ENCODE measurements around the gene TENM3. TPM values are rescaled to one million over a fixed set of nuclear protein-coding genes. Genes with fewer than 3 reads are reported as not detected.

The TENM3 gene
- total RNA-seq, 2 experiments from 2014 or later = not detected

GRCh38 chr4:182745237-182745636, 502.0 kb downstream of the TENM3 start:
- Mint-ChIP-seq H3K4me3 (no peak overlapping the region), H3K27ac (no peak overlapping the region), H3K27me3 (ENCODE audit: low read depth) (no peaks in the 10 kb centered on the region), H3K36me3 (ENCODE audit: low read depth) (no peaks in the 10 kb centered on the region), H3K9me3 (ENCODE audit: insufficient read depth) (no peaks in the 10 kb centered on the region), H3K4me1 (ENCODE audit: low read depth) (no peaks in the 10 kb centered on the region)
- DNase-seq = no peak
- ATAC-seq = no peak
- ChIA-PET POLR2A (no interaction called here), CTCF (no interaction called here)

- no peaks in the 10 kb centered on the region for H3K4me1 Mint-ChIP-seq (ENCODE audit: low read depth)
- CTCF ChIA-PET = no interaction called here
Measured at GRCh38 chr4:182746876-182747275, 503.7 kb downstream of the TENM3 start.

GRCh38 chr4:182748283-182748682, 505.1 kb downstream of the TENM3 start:
- no peaks in the 10 kb centered on the region for H3K27me3 Mint-ChIP-seq (ENCODE audit: low read depth)
- DNase-seq (no peak), ATAC-seq (no peak)
- POLR2A ChIA-PET = interaction anchor here (0.5 kb wide), 1 partner anchor 97 kb away, joined by 3 read pairs; no protein-coding TSS in a partner anchor
- no peak overlapping the region for H3K27ac Mint-ChIP-seq
- no peak overlapping the region for H3K4me3 Mint-ChIP-seq
- H3K36me3 Mint-ChIP-seq (ENCODE audit: low read depth) = no peaks in the 10 kb centered on the region
- CTCF ChIA-PET = no interaction called here
- no peaks in the 10 kb centered on the region for H3K9me3 Mint-ChIP-seq (ENCODE audit: insufficient read depth)
- H3K4me1 Mint-ChIP-seq (ENCODE audit: low read depth) = no peaks in the 10 kb centered on the region

More at GRCh38 chr4:182746876-182747275, 503.7 kb downstream of the TENM3 start:
- POLR2A ChIA-PET = no interaction called here
- Mint-ChIP-seq H3K27me3 (ENCODE audit: low read depth) (no peaks in the 10 kb centered on the region), H3K9me3 (ENCODE audit: insufficient read depth) (no peaks in the 10 kb centered on the region), H3K4me3 (no peak overlapping the region), H3K36me3 (ENCODE audit: low read depth) (no peaks in the 10 kb centered on the region), H3K27ac (no peak overlapping the region)
- no peak for DNase-seq
- ATAC-seq = no peak

GRCh38 chr4:182748949-182749348, 505.7 kb downstream of the TENM3 start:
- Mint-ChIP-seq H3K27me3 (ENCODE audit: low read depth) (no peaks in the 10 kb centered on the region), H3K36me3 (ENCODE audit: low read depth) (no peaks in the 10 kb centered on the region), H3K4me1 (ENCODE audit: low read depth) (no peaks in the 10 kb centered on the region), H3K4me3 (no peak overlapping the region), H3K9me3 (ENCODE audit: insufficient read depth) (no peaks in the 10 kb centered on the region), H3K27ac (no peak overlapping the region)
- CTCF ChIA-PET = no interaction called here
- DNase-seq (no peak), ATAC-seq (no peak)
- POLR2A ChIA-PET = interaction anchor here (0.5 kb wide), 1 partner anchor 98 kb away, joined by 3 read pairs; no protein-coding TSS in a partner anchor

- POLR2A ChIA-PET = no interaction called here
- Mint-ChIP-seq H3K27ac (no peak overlapping the region), H3K36me3 (ENCODE audit: low read depth) (no peaks in the 10 kb centered on the region), H3K4me3 (no peak overlapping the region), H3K4me1 (ENCODE audit: low read depth) (no peaks in the 10 kb centered on the region), H3K27me3 (ENCODE audit: low read depth) (no peaks in the 10 kb centered on the region), H3K9me3 (ENCODE audit: insufficient read depth) (no peaks in the 10 kb centered on the region)
- no peak for DNase-seq
- ATAC-seq = no peak
- CTCF ChIA-PET = no interaction called here
Measured at GRCh38 chr4:182749667-182750167, 506.5 kb downstream of the TENM3 start.

- Mint-ChIP-seq H3K4me1 (ENCODE audit: low read depth) (no peaks in the 10 kb centered on the region), H3K9me3 (ENCODE audit: insufficient read depth) (no peaks in the 10 kb centered on the region), H3K4me3 (no peak overlapping the region), H3K27ac (no peak overlapping the region), H3K36me3 (ENCODE audit: low read depth) (no peaks in the 10 kb centered on the region), H3K27me3 (ENCODE audit: low read depth) (no peaks in the 10 kb centered on the region)
- no peak for ATAC-seq
- ChIA-PET CTCF (no interaction called here), POLR2A (no interaction called here)
- DNase-seq = no peak
Measured at GRCh38 chr4:182752158-182752910, 509.1 kb downstream of the TENM3 start.

GRCh38 chr4:182754895-182755294, 511.7 kb downstream of the TENM3 start:
- no peak for ATAC-seq
- Mint-ChIP-seq H3K4me3 (no peak overlapping the region), H3K27me3 (ENCODE audit: low read depth) (no peaks in the 10 kb centered on the region), H3K4me1 (ENCODE audit: low read depth) (no peaks in the 10 kb centered on the region), H3K9me3 (ENCODE audit: insufficient read depth) (no peaks in the 10 kb centered on the region), H3K36me3 (ENCODE audit: low read depth) (no peaks in the 10 kb centered on the region), H3K27ac (no peak overlapping the region)
- ChIA-PET POLR2A (no interaction called here), CTCF (no interaction called here)
- DNase-seq = no peak

GRCh38 chr4:182756161-182756690, 513.0 kb downstream of the TENM3 start:
- H3K27ac Mint-ChIP-seq = no peak overlapping the region
- DNase-seq = no peak
- H3K4me3 Mint-ChIP-seq = no peak overlapping the region
- H3K27me3 Mint-ChIP-seq (ENCODE audit: low read depth) = no peaks in the 10 kb centered on the region
- H3K4me1 Mint-ChIP-seq (ENCODE audit: low read depth) = no peaks in the 10 kb centered on the region
- no peaks in the 10 kb centered on the region for H3K9me3 Mint-ChIP-seq (ENCODE audit: insufficient read depth)
- no peaks in the 10 kb centered on the region for H3K36me3 Mint-ChIP-seq (ENCODE audit: low read depth)
- ChIA-PET POLR2A (no interaction called here), CTCF (no interaction called here)
- no peak for ATAC-seq

- Mint-ChIP-seq H3K9me3 (ENCODE audit: insufficient read depth) (no peaks in the 10 kb centered on the region), H3K27me3 (ENCODE audit: low read depth) (peaks cover 2% of the 10 kb centered on the region), H3K36me3 (ENCODE audit: low read depth) (no peaks in the 10 kb centered on the region), H3K27ac (no peak overlapping the region), H3K4me3 (no peak overlapping the region), H3K4me1 (ENCODE audit: low read depth) (no peaks in the 10 kb centered on the region)
- POLR2A ChIA-PET = no interaction called here
- DNase-seq = no peak
- no peak for ATAC-seq
- CTCF ChIA-PET = no interaction called here
Measured at GRCh38 chr4:182758273-182758672, 515.1 kb downstream of the TENM3 start.

GRCh38 chr4:182760551-182761043, 517.4 kb downstream of the TENM3 start:
- H3K27ac Mint-ChIP-seq = no peak overlapping the region
- H3K27me3 Mint-ChIP-seq (ENCODE audit: low read depth) = peaks cover 2% of the 10 kb centered on the region
- H3K4me3 Mint-ChIP-seq = no peak overlapping the region
- H3K4me1 Mint-ChIP-seq (ENCODE audit: low read depth) = no peaks in the 10 kb centered on the region
- DNase-seq (no peak), ATAC-seq (no peak)
- H3K36me3 Mint-ChIP-seq (ENCODE audit: low read depth) = no peaks in the 10 kb centered on the region
- ChIA-PET POLR2A (interaction anchor here (0.6 kb wide), 1 partner anchor 140 kb away, joined by 4 read pairs; no protein-coding TSS in a partner anchor), CTCF (no interaction called here)
- no peaks in the 10 kb centered on the region for H3K9me3 Mint-ChIP-seq (ENCODE audit: insufficient read depth)

- no peaks in the 10 kb centered on the region for H3K4me1 Mint-ChIP-seq (ENCODE audit: low read depth)
- POLR2A ChIA-PET = no interaction called here
Measured at GRCh38 chr4:182764137-182764536, 520.9 kb downstream of the TENM3 start.

GRCh38 chr4:182764642-182765041, 521.4 kb downstream of the TENM3 start:
- no peak overlapping the region for H3K27ac Mint-ChIP-seq
- peaks cover 2% of the 10 kb centered on the region for H3K27me3 Mint-ChIP-seq (ENCODE audit: low read depth)
- H3K9me3 Mint-ChIP-seq (ENCODE audit: insufficient read depth) = no peaks in the 10 kb centered on the region
- ChIA-PET POLR2A (no interaction called here), CTCF (no interaction called here)
- ATAC-seq (no peak), DNase-seq (no peak)
- H3K36me3 Mint-ChIP-seq (ENCODE audit: low read depth) = no peaks in the 10 kb centered on the region
- no peaks in the 10 kb centered on the region for H3K4me1 Mint-ChIP-seq (ENCODE audit: low read depth)
- H3K4me3 Mint-ChIP-seq = no peak overlapping the region

More at GRCh38 chr4:182764137-182764536, 520.9 kb downstream of the TENM3 start:
- no peaks in the 10 kb centered on the region for H3K9me3 Mint-ChIP-seq (ENCODE audit: insufficient read depth)
- CTCF ChIA-PET = no interaction called here
- peaks cover 2% of the 10 kb centered on the region for H3K27me3 Mint-ChIP-seq (ENCODE audit: low read depth)
- H3K36me3 Mint-ChIP-seq (ENCODE audit: low read depth) = no peaks in the 10 kb centered on the region
- no peak for DNase-seq
- no peak overlapping the region for H3K27ac Mint-ChIP-seq
- ATAC-seq = no peak
- no peak overlapping the region for H3K4me3 Mint-ChIP-seq

Data from activated CD8-positive, alpha-beta T cell treated with anti-CD3 and anti-CD28 coated beads, Interleukin-2, amount 10 ng/mL, durations not matched to agents 7 days and 5 days (primary cell).